ENCODE results near the gene NAP1L4.

NAP1L4 gene
- total RNA-seq = 31.2 to 103 (median 51.6) reads per million in 17 experiments

- peak; percentile 96 to 99 (median 98) for DNase-seq
Observed at GRCh38 chr11:2992234-2992996, at the start of gene NAP1L4. NAP1L4 (minus strand) TSS chr11:2992329; CDS start chr11:2979220, 13,109 bp downstream.

- DNase-seq = no peak
Observed at GRCh38 chr11:3040881-3041280, 48.8 kb upstream of the NAP1L4 start.

- DNase-seq = no peak
Observed at GRCh38 chr11:3037945-3038271, 45.8 kb upstream of the NAP1L4 start.

GRCh38 chr11:3037040-3037944, 45.2 kb upstream of the NAP1L4 start:
- DNase-seq = peak; percentile 85 to 94 (median 90)

- peak; percentile 59 to 88 (median 78) for DNase-seq
Observed at GRCh38 chr11:3036419-3036818, 44.3 kb upstream of the NAP1L4 start.

- no peak for DNase-seq
Observed at GRCh38 chr11:3035333-3035732, 43.2 kb upstream of the NAP1L4 start.

GRCh38 chr11:3030289-3031070, 38.4 kb upstream of the NAP1L4 start:
- peak in 3 of 4 experiments; percentile 19 to 62 (median 60) for DNase-seq

- DNase-seq = no peak
Observed at GRCh38 chr11:3028813-3029212, 36.7 kb upstream of the NAP1L4 start.

- DNase-seq = no peak
Observed at GRCh38 chr11:3026803-3027202, 34.7 kb upstream of the NAP1L4 start.

GRCh38 chr11:3022982-3023381, 30.9 kb upstream of the NAP1L4 start:
- DNase-seq = peak; percentile 12 to 36 (median 28)

GRCh38 chr11:3022300-3022967, 30.3 kb upstream of the NAP1L4 start:
- peak; percentile 59 to 87 (median 72) for DNase-seq

GRCh38 chr11:3021125-3021524, 29.0 kb upstream of the NAP1L4 start:
- DNase-seq = peak in 3 of 4 experiments; percentile 9 to 32 (median 10)

- no peak for DNase-seq
Observed at GRCh38 chr11:3020011-3020410, 27.9 kb upstream of the NAP1L4 start.

- no peak for DNase-seq
Observed at GRCh38 chr11:3018596-3018995, 26.5 kb upstream of the NAP1L4 start.

GRCh38 chr11:3016861-3017260, 24.7 kb upstream of the NAP1L4 start:
- DNase-seq = no peak

- DNase-seq = no peak
Observed at GRCh38 chr11:3015796-3016195, 23.7 kb upstream of the NAP1L4 start.

GRCh38 chr11:3014943-3015342, 22.8 kb upstream of the NAP1L4 start:
- no peak for DNase-seq

- no peak for DNase-seq
Observed at GRCh38 chr11:3014057-3014938, 22.2 kb upstream of the NAP1L4 start.

- no peak for DNase-seq
Observed at GRCh38 chr11:3011891-3012885, 20.1 kb upstream of the NAP1L4 start.
